Caco-2 (cell line): ENCODE results near the gene MPDU1. TPM values are rescaled to one million over a fixed set of nuclear protein-coding genes. Genes with fewer than 3 reads are reported as not detected.

Experiments used
- BruUV-seq: library from RNA; stranded (reverse); fragments of 400-500 nt; replicated peaks from 2 replicates; lab custom pipeline; 2021; lab: Mats Ljungman, UMichigan
- CTCF ChIA-PET: fragments of 300-600 bp; sonication (Branson Sonifier 250); formaldehyde crosslinking; loops from one replicate; lab custom pipeline; 2022; ENCODE audit warnings: antibody characterized with exemption; lab: Charles Lee
- POLR2A ChIA-PET: fragments of 300-600 bp; sonication (Branson Sonifier 250); formaldehyde crosslinking; loops from one replicate; lab custom pipeline; 2022; ENCODE audit warnings: antibody characterized with exemption; lab: Charles Lee
- DNase-seq, 2 experiments: peaks; one replicate each; pipeline versions ENCODE4 v3.0.0 to v3.0.0-alpha.2; 2020 to 2022
- H3K27me3 ChIP-seq: replicated peaks from 2 replicates; pipeline ENCODE4 v1.6.0; 2011; ENCODE audit warnings: low read length; ENCODE audit not compliant: control insufficient read depth, insufficient read depth
- H3K36me3 ChIP-seq: 2 replicates; pipeline ENCODE4 v1.5.1; 2011; ENCODE audit warnings: low read length; ENCODE audit not compliant: control insufficient read depth, insufficient read depth
- H3K4me1 ChIP-seq: fragments of 250-450 bp; sonication (Bioruptor Pico); 2 replicates; pipeline ENCODE4 v1.5.1; 2020; ENCODE audit warnings: mild to moderate bottlenecking
- H3K4me3 ChIP-seq: 2 replicates; pipeline ENCODE4 v1.5.1; 2011; ENCODE audit warnings: low read depth, mild to moderate bottlenecking, control low read depth, low read length
- H3K9me3 ChIP-seq: fragments of 250-450 bp; sonication (Bioruptor Pico); 2 replicates; pipeline ENCODE4 v1.5.1; 2020; ENCODE audit warnings: mild to moderate bottlenecking, moderate library complexity
- H3K27ac Mint-ChIP-seq: one replicate; pipeline ENCODE4 v1.8.0; 2022; ENCODE audit warnings: mixed read lengths; ENCODE audit not compliant: unreplicated experiment
- H3K27me3 Mint-ChIP-seq: one replicate; pipeline ENCODE4 v1.8.0; 2022; ENCODE audit warnings: mixed read lengths; ENCODE audit not compliant: insufficient read depth, unreplicated experiment
- H3K36me3 Mint-ChIP-seq: one replicate; pipeline ENCODE4 v1.8.0; 2022; ENCODE audit warnings: mild to moderate bottlenecking, mixed read lengths; ENCODE audit not compliant: insufficient read depth, unreplicated experiment
- H3K4me1 Mint-ChIP-seq: one replicate; pipeline ENCODE4 v1.8.0; 2022; ENCODE audit warnings: low read depth, mixed read lengths; ENCODE audit not compliant: unreplicated experiment
- H3K4me3 Mint-ChIP-seq: one replicate; pipeline ENCODE4 v1.8.0; 2022; ENCODE audit warnings: mild to moderate bottlenecking, moderate library complexity, mixed read lengths; ENCODE audit not compliant: unreplicated experiment
- H3K9me3 Mint-ChIP-seq: one replicate; pipeline ENCODE4 v1.8.0; 2022; ENCODE audit warnings: mixed read lengths; ENCODE audit not compliant: unreplicated experiment
- intact Hi-C: fragments of 100-400 bp; cut with micrococcal nuclease; formaldehyde crosslinking; loops from one replicate; pipeline ENCODE4 v1.10.0; 2022; ENCODE audit not compliant: unreplicated experiment
- total RNA-seq: library from RNA; stranded (reverse); gene quantifications from 2 replicates; pipeline ENCODE4 v1.2.3, GENCODE V29; 2022
- TF ChIP-seq, protein P1 (sequence below), 2 experiments: fragments of 200-600 bp in 1 of 2; IDR thresholded peaks; 1 replicate in 1 of 2; 2 replicates in 1 of 2; pipeline versions ENCODE4 v1.5.1 to v1.8.0; 2011 to 2022; ENCODE audit warnings: antibody characterized with exemption in 1 of 2, control low read depth in 1 of 2, inconsistent platforms in 1 of 2, low read depth in 1 of 2, low read length in 1 of 2, mild to moderate bottlenecking in 1 of 2, moderate library complexity in 1 of 2; ENCODE audit not compliant: insufficient read depth in 1 of 2, severe bottlenecking in 1 of 2, unreplicated experiment in 1 of 2

The MPDU1 gene
- total RNA-seq, 1 experiment from 2014 or later: 44.2 TPM

DNA sequence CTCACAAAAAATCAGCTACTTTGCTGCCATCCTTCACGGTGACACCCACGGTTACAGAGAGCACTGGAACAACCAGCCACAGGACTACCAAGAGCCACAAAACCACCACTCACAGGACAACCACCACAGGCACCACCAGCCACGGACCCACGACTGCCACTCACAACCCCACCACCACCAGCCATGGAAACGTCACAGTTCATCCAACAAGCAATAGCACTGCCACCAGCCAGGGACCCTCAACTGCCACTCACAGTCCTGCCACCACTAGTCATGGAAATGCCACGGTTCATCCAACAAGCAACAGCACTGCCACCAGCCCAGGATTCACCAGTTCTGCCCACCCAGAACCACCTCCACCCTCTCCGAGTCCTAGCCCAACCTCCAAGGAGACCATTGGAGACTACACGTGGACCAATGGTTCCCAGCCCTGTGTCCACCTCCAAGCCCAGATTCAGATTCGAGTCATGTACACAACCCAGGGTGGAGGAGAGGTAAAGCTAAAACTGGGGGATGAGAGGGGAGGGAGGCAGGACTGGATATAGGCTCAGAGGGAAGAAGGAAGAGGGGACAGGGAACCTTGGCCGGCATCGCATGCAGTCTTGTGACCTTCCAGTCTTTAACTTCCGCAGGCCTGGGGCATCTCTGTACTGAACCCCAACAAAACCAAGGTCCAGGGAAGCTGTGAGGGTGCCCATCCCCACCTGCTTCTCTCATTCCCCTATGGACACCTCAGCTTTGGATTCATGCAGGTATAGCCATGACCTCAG is 3.6 kb upstream of the MPDU1 start:
- H3K4me1 ChIP-seq: peaks cover 12% of the 10 kb centered on the region
- H3K27ac Mint-ChIP-seq: peak overlapping the region; percentile 85
- no peaks in the 10 kb centered on the region for H3K27me3 Mint-ChIP-seq
- no peaks in the 10 kb centered on the region for H3K9me3 Mint-ChIP-seq
- POLR2A ChIA-PET: interaction anchor here (1.7 kb wide), 1 partner anchor 107 kb away, joined by 6 read pairs; the partner anchor contains the start of gene TP53
- H3K4me1 Mint-ChIP-seq: peaks cover 25% of the 10 kb centered on the region
- no TSS peak for BruUV-seq
- no peaks in the 10 kb centered on the region for H3K27me3 ChIP-seq
- DNase-seq: no peak
- H3K9me3 ChIP-seq: no peaks in the 10 kb centered on the region
- TF ChIP-seq, protein P1, sequence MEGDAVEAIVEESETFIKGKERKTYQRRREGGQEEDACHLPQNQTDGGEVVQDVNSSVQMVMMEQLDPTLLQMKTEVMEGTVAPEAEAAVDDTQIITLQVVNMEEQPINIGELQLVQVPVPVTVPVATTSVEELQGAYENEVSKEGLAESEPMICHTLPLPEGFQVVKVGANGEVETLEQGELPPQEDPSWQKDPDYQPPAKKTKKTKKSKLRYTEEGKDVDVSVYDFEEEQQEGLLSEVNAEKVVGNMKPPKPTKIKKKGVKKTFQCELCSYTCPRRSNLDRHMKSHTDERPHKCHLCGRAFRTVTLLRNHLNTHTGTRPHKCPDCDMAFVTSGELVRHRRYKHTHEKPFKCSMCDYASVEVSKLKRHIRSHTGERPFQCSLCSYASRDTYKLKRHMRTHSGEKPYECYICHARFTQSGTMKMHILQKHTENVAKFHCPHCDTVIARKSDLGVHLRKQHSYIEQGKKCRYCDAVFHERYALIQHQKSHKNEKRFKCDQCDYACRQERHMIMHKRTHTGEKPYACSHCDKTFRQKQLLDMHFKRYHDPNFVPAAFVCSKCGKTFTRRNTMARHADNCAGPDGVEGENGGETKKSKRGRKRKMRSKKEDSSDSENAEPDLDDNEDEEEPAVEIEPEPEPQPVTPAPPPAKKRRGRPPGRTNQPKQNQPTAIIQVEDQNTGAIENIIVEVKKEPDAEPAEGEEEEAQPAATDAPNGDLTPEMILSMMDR (IDR thresholded peaks at IDR 0.05; ENCODE audit: insufficient read depth in 1 of 2, low read depth in 1 of 2, low read length in 1 of 2, severe bottlenecking in 1 of 2, unreplicated experiment in 1 of 2): no peak
- H3K4me3 Mint-ChIP-seq: peak overlapping the region; percentile 96
- CTCF ChIA-PET: no interaction called here
- H3K4me3 ChIP-seq: no peak overlapping the region
- intact Hi-C loops: no loop called here
- H3K36me3 Mint-ChIP-seq: peaks cover 84% of the 10 kb centered on the region
- H3K36me3 ChIP-seq: no peaks in the 10 kb centered on the region; the same call in 1 of the 2 replicates

DNA sequence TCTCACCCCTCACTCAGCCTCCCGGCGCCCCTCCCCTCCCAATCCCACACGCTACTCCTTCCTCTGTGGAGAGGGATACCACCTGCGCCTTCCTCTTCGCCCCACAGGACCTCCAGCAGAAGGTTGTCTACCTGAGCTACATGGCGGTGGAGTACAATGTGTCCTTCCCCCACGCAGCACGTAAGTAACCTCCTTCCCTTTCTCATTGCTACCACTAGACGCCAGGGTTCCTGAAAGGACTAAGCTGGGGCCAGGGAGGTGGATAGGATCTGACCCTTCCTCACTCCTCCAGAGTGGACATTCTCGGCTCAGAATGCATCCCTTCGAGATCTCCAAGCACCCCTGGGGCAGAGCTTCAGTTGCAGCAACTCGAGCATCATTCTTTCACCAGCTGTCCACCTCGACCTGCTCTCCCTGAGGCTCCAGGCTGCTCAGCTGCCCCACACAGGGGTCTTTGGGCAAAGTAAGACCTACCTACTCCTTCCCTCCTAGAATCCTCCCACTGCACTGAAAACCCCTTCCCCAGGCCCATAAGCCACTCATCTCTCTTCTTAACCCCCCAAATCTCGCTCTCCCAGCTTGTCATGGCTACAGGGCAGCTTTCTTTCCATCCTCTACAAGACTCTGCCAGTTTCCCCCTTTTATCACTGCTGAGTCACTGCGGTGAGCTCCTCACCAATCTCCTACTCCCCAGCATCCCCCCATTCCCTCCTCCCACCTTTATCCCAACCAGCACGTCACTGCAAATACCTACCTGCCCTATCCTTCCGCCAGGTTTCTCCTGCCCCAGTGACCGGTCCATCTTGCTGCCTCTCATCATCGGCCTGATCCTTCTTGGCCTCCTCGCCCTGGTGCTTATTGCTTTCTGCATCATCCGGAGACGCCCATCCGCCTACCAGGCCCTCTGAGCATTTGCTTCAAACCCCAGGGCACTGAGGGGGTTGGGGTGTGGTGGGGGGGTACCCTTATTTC is 2.8 kb upstream of the MPDU1 start:
- peak overlapping the region; percentile 96 for H3K4me3 Mint-ChIP-seq
- peak overlapping the region; percentile 85 for H3K27ac Mint-ChIP-seq
- intact Hi-C loops: no loop called here
- CTCF ChIA-PET: no interaction called here
- peaks cover 25% of the 10 kb centered on the region for H3K4me1 Mint-ChIP-seq
- BruUV-seq: no TSS peak
- Histone ChIP-seq H3K27me3 (no peaks in the 10 kb centered on the region), H3K36me3 (no peaks in the 10 kb centered on the region; the same call in 1 of the 2 replicates), H3K4me1 (peaks cover 10% of the 10 kb centered on the region), H3K4me3 (no peak overlapping the region), H3K9me3 (no peaks in the 10 kb centered on the region)
- DNase-seq: no peak
- H3K36me3 Mint-ChIP-seq: peaks cover 76% of the 10 kb centered on the region
- H3K27me3 Mint-ChIP-seq: no peaks in the 10 kb centered on the region
- POLR2A ChIA-PET: no interaction called here
- no peaks in the 10 kb centered on the region for H3K9me3 Mint-ChIP-seq
- TF ChIP-seq, protein P1 (IDR thresholded peaks at IDR 0.05; ENCODE audit: insufficient read depth in 1 of 2, low read depth in 1 of 2, low read length in 1 of 2, severe bottlenecking in 1 of 2, unreplicated experiment in 1 of 2): no peak
